ENCODE results near the gene OR5H15.
"Not testable (repeated sequence)": the region's sequence is repeated elsewhere in the genome, so short reads cannot be mapped to it uniquely, and the experiment has no call there.

Gene OR5H15

GRCh38 chr3:98166396-98166795 is at the start of gene OR5H15:
Gene OR5H15 (plus strand): TSS chr3:98166696. CDS start chr3:98168700, 2,004 bp downstream.
- no peaks in the 10 kb centered on the region for H3K27me3 ChIP-seq (ENCODE audit: control insufficient read depth in 1 of 2, insufficient read depth in 2 of 2, low read length in 2 of 2)
- H3K36me3 ChIP-seq (ENCODE audit: control insufficient read depth in 1 of 2, insufficient read depth in 2 of 2, low read length in 2 of 2): no peaks in the 10 kb centered on the region
- no peak within 1 kb of the TSS for H3K9ac ChIP-seq (ENCODE audit: low read depth in 1 of 2, low read length in 2 of 2)
- no peak within 1 kb of the TSS for H3K27ac ChIP-seq (ENCODE audit: low read depth, low read length)
- H3K4me1 ChIP-seq (ENCODE audit: control insufficient read depth in 1 of 2, insufficient read depth in 2 of 2, low read length in 2 of 2): no peaks in the 10 kb centered on the region
- no peak within 1 kb of the TSS for H3K4me3 ChIP-seq (ENCODE audit: low read depth in 1 of 2, low read length in 2 of 2)
- H3K9me3 ChIP-seq (ENCODE audit: control insufficient read depth in 1 of 2, low read length in 2 of 2): no peaks in the 10 kb centered on the region

- Histone ChIP-seq H3K4me3 (ENCODE audit: low read depth in 1 of 2, low read length in 2 of 2) (no peak within 1 kb of the TSS), H3K27ac (ENCODE audit: low read depth, low read length) (no peak within 1 kb of the TSS), H3K9ac (ENCODE audit: low read depth in 1 of 2, low read length in 2 of 2) (no peak within 1 kb of the TSS), H3K9me3 (ENCODE audit: control insufficient read depth in 1 of 2, low read length in 2 of 2) (no peaks in the 10 kb centered on the region), H3K36me3 (ENCODE audit: control insufficient read depth in 1 of 2, insufficient read depth in 2 of 2, low read length in 2 of 2) (no peaks in the 10 kb centered on the region), H3K4me1 (ENCODE audit: control insufficient read depth in 1 of 2, insufficient read depth in 2 of 2, low read length in 2 of 2) (no peaks in the 10 kb centered on the region), H3K27me3 (ENCODE audit: control insufficient read depth in 1 of 2, insufficient read depth in 2 of 2, low read length in 2 of 2) (no peaks in the 10 kb centered on the region)
Measured at GRCh38 chr3:98130421-98130820, 36.1 kb upstream of the OR5H15 start, which contains the start of gene OR5H1. Gene OR5H1 (plus strand): TSS chr3:98130721. CDS start chr3:98132698, 1,977 bp downstream.

GRCh38 chr3:98136631-98137030 is 29.9 kb upstream of the OR5H15 start:
- Histone ChIP-seq H3K4me3 (ENCODE audit: low read depth in 1 of 2, low read length in 2 of 2) (no peak overlapping the region), H3K9ac (ENCODE audit: low read depth in 1 of 2, low read length in 2 of 2) (no peak overlapping the region), H3K27ac (ENCODE audit: low read depth, low read length) (no peak overlapping the region), H3K36me3 (ENCODE audit: control insufficient read depth in 1 of 2, insufficient read depth in 2 of 2, low read length in 2 of 2) (no peaks in the 10 kb centered on the region), H3K4me1 (ENCODE audit: control insufficient read depth in 1 of 2, insufficient read depth in 2 of 2, low read length in 2 of 2) (no peaks in the 10 kb centered on the region), H3K9me3 (ENCODE audit: control insufficient read depth in 1 of 2, low read length in 2 of 2) (no peaks in the 10 kb centered on the region), H3K27me3 (ENCODE audit: control insufficient read depth in 1 of 2, insufficient read depth in 2 of 2, low read length in 2 of 2) (no peaks in the 10 kb centered on the region)

- not testable (repeated sequence) for H3K27ac ChIP-seq (ENCODE audit: low read depth, low read length); H3K4me1 ChIP-seq (ENCODE audit: control insufficient read depth in 1 of 2, insufficient read depth in 2 of 2, low read length in 2 of 2); H3K36me3 ChIP-seq (ENCODE audit: control insufficient read depth in 1 of 2, insufficient read depth in 2 of 2, low read length in 2 of 2); H3K4me3 ChIP-seq (ENCODE audit: low read depth in 1 of 2, low read length in 2 of 2); H3K9ac ChIP-seq (ENCODE audit: low read depth in 1 of 2, low read length in 2 of 2); H3K27me3 ChIP-seq (ENCODE audit: control insufficient read depth in 1 of 2, insufficient read depth in 2 of 2, low read length in 2 of 2); H3K9me3 ChIP-seq (ENCODE audit: control insufficient read depth in 1 of 2, low read length in 2 of 2)
Measured at GRCh38 chr3:98137826-98138557, 28.5 kb upstream of the OR5H15 start.

GRCh38 chr3:98140531-98140930 is 26.0 kb upstream of the OR5H15 start:
- Histone ChIP-seq H3K4me1 (ENCODE audit: control insufficient read depth in 1 of 2, insufficient read depth in 2 of 2, low read length in 2 of 2) (no peaks in the 10 kb centered on the region), H3K36me3 (ENCODE audit: control insufficient read depth in 1 of 2, insufficient read depth in 2 of 2, low read length in 2 of 2) (no peaks in the 10 kb centered on the region), H3K27me3 (ENCODE audit: control insufficient read depth in 1 of 2, insufficient read depth in 2 of 2, low read length in 2 of 2) (no peaks in the 10 kb centered on the region), H3K9me3 (ENCODE audit: control insufficient read depth in 1 of 2, low read length in 2 of 2) (no peaks in the 10 kb centered on the region), H3K4me3 (ENCODE audit: low read depth in 1 of 2, low read length in 2 of 2) (no peak overlapping the region), H3K27ac (ENCODE audit: low read depth, low read length) (no peak overlapping the region), H3K9ac (ENCODE audit: low read depth in 1 of 2, low read length in 2 of 2) (no peak overlapping the region)

- Histone ChIP-seq H3K27ac (ENCODE audit: low read depth, low read length) (no peak within 1 kb of the TSS), H3K9me3 (ENCODE audit: control insufficient read depth in 1 of 2, low read length in 2 of 2) (no peaks in the 10 kb centered on the region), H3K9ac (ENCODE audit: low read depth in 1 of 2, low read length in 2 of 2) (no peak within 1 kb of the TSS), H3K27me3 (ENCODE audit: control insufficient read depth in 1 of 2, insufficient read depth in 2 of 2, low read length in 2 of 2) (no peaks in the 10 kb centered on the region), H3K4me1 (ENCODE audit: control insufficient read depth in 1 of 2, insufficient read depth in 2 of 2, low read length in 2 of 2) (no peaks in the 10 kb centered on the region), H3K36me3 (ENCODE audit: control insufficient read depth in 1 of 2, insufficient read depth in 2 of 2, low read length in 2 of 2) (no peaks in the 10 kb centered on the region), H3K4me3 (ENCODE audit: low read depth in 1 of 2, low read length in 2 of 2) (no peak within 1 kb of the TSS)
Measured at GRCh38 chr3:98147179-98147578, 19.3 kb upstream of the OR5H15 start, which contains the start of gene OR5H14. Gene OR5H14 (plus strand): TSS chr3:98147479. CDS start chr3:98149386, 1,907 bp downstream.

- Histone ChIP-seq H3K9ac (ENCODE audit: low read depth in 1 of 2, low read length in 2 of 2) (no peak overlapping the region), H3K4me3 (ENCODE audit: low read depth in 1 of 2, low read length in 2 of 2) (no peak overlapping the region), H3K4me1 (ENCODE audit: control insufficient read depth in 1 of 2, insufficient read depth in 2 of 2, low read length in 2 of 2) (no peaks in the 10 kb centered on the region), H3K36me3 (ENCODE audit: control insufficient read depth in 1 of 2, insufficient read depth in 2 of 2, low read length in 2 of 2) (no peaks in the 10 kb centered on the region), H3K9me3 (ENCODE audit: control insufficient read depth in 1 of 2, low read length in 2 of 2) (no peaks in the 10 kb centered on the region), H3K27ac (ENCODE audit: low read depth, low read length) (no peak overlapping the region), H3K27me3 (ENCODE audit: control insufficient read depth in 1 of 2, insufficient read depth in 2 of 2, low read length in 2 of 2) (no peaks in the 10 kb centered on the region)
Measured at GRCh38 chr3:98148751-98149150, 17.7 kb upstream of the OR5H15 start.

GRCh38 chr3:98149456-98149855 is 17.0 kb upstream of the OR5H15 start:
- not testable (repeated sequence) for H3K4me1 ChIP-seq (ENCODE audit: control insufficient read depth in 1 of 2, insufficient read depth in 2 of 2, low read length in 2 of 2)

GRCh38 chr3:98151241-98151640 is 15.3 kb upstream of the OR5H15 start:
- Histone ChIP-seq H3K27ac (ENCODE audit: low read depth, low read length) (no peak overlapping the region), H3K27me3 (ENCODE audit: control insufficient read depth in 1 of 2, insufficient read depth in 2 of 2, low read length in 2 of 2) (no peaks in the 10 kb centered on the region), H3K4me1 (ENCODE audit: control insufficient read depth in 1 of 2, insufficient read depth in 2 of 2, low read length in 2 of 2) (no peaks in the 10 kb centered on the region), H3K36me3 (ENCODE audit: control insufficient read depth in 1 of 2, insufficient read depth in 2 of 2, low read length in 2 of 2) (no peaks in the 10 kb centered on the region), H3K9ac (ENCODE audit: low read depth in 1 of 2, low read length in 2 of 2) (no peak overlapping the region), H3K9me3 (ENCODE audit: control insufficient read depth in 1 of 2, low read length in 2 of 2) (no peaks in the 10 kb centered on the region), H3K4me3 (ENCODE audit: low read depth in 1 of 2, low read length in 2 of 2) (no peak overlapping the region)

More at GRCh38 chr3:98149456-98149855, 17.0 kb upstream of the OR5H15 start:
- not testable (repeated sequence) for H3K9me3 ChIP-seq (ENCODE audit: control insufficient read depth in 1 of 2, low read length in 2 of 2); H3K9ac ChIP-seq (ENCODE audit: low read depth in 1 of 2, low read length in 2 of 2); H3K27me3 ChIP-seq (ENCODE audit: control insufficient read depth in 1 of 2, insufficient read depth in 2 of 2, low read length in 2 of 2); H3K36me3 ChIP-seq (ENCODE audit: control insufficient read depth in 1 of 2, insufficient read depth in 2 of 2, low read length in 2 of 2); H3K27ac ChIP-seq (ENCODE audit: low read depth, low read length); H3K4me3 ChIP-seq (ENCODE audit: low read depth in 1 of 2, low read length in 2 of 2)

GRCh38 chr3:98171071-98171470 is 4.6 kb downstream of the OR5H15 start:
- no peaks in the 10 kb centered on the region for H3K36me3 ChIP-seq (ENCODE audit: control insufficient read depth in 1 of 2, insufficient read depth in 2 of 2, low read length in 2 of 2)
- H3K9me3 ChIP-seq (ENCODE audit: control insufficient read depth in 1 of 2, low read length in 2 of 2): no peaks in the 10 kb centered on the region
- H3K27ac ChIP-seq (ENCODE audit: low read depth, low read length): no peak overlapping the region
- H3K4me1 ChIP-seq (ENCODE audit: control insufficient read depth in 1 of 2, insufficient read depth in 2 of 2, low read length in 2 of 2): no peaks in the 10 kb centered on the region
- H3K9ac ChIP-seq (ENCODE audit: low read depth in 1 of 2, low read length in 2 of 2): no peak overlapping the region
- no peak overlapping the region for H3K4me3 ChIP-seq (ENCODE audit: low read depth in 1 of 2, low read length in 2 of 2)
- H3K27me3 ChIP-seq (ENCODE audit: control insufficient read depth in 1 of 2, insufficient read depth in 2 of 2, low read length in 2 of 2): no peaks in the 10 kb centered on the region
